GM18517 (cell line): ENCODE measurements around the gene LRIT3.
"Not testable (repeated sequence)": the region's sequence is repeated elsewhere in the genome, so short reads cannot be mapped to it uniquely, and the experiment has no call there.

Experiments used
- ATAC-seq: cut with Tn5 transposase; IDR thresholded peaks from one replicate; pipeline ENCODE4 v1.9.1; 2021; ENCODE audit warnings: mild to moderate bottlenecking, moderate library complexity; ENCODE audit not compliant: unreplicated experiment

Gene LRIT3

GRCh38 chr4:109846395-109847098 lies 1.4 kb upstream of the LRIT3 start:
- no peak for ATAC-seq

DNA sequence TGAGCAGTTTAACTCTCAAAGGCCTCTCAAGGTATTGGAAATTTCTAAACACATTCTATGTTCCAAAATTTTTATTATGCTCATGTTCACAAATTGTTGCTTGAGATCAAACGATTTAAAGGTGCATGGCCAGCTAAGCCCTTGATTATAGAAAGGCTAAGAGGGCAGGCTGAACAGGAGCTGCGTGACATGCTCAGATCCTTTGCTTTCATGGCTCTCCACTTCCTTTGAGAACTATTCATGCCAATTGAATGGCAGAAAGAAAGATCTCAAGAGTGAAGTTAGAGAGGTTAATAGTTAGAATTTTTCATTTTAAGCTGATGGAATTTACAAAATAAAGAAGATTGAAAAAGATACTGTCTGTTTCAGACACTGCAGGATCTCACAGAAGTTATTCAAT lies 594 bp downstream of the LRIT3 start:
- ATAC-seq: no peak

- ATAC-seq: no peak
These were observed 2.7 kb downstream of the LRIT3 start for GRCh38 chr4:109850601-109851000.

DNA sequence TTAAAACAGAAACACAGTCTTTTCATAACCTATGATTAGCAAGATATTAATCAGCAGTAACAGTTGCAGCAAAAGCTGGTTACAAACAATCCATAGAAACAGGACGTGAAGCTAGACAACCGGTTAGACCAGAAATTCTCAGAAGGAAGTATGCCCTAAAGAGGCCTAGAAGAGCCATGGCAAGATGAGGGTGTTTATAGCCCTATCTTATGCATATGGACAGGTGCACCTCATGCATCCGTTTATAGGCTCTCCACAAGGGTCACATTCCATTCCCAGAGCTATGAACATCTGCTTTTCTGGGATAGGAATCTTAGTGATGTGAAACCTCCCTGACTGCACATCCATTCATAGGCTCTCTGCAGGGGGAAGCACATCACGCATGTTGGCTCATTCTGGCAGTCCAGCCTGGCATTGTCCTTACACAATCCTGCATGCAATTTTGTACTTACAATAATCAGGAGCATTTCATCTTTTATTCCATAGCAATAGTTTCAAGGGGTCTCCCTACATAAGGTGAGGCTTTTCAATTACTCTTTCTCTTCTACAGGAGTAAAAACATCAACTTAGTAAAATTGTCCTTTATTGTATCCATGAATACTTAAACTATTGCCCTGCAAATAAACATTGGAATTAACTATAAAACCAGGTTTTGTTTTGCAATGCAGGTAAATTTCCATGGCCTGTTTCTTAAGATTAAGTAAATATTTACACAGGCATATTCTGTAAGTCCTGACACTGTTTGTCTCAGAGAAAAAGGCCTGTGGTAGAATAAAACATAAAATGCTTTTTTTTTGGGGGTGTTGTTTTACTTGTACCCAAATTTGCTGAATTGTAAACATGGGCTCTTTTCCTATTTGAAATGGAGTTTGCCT lies 11.8 kb downstream of the LRIT3 start:
- ATAC-seq: not testable (repeated sequence)

- ATAC-seq: no peak
These were observed 13.4 kb downstream of the LRIT3 start for GRCh38 chr4:109861271-109861670.

DNA sequence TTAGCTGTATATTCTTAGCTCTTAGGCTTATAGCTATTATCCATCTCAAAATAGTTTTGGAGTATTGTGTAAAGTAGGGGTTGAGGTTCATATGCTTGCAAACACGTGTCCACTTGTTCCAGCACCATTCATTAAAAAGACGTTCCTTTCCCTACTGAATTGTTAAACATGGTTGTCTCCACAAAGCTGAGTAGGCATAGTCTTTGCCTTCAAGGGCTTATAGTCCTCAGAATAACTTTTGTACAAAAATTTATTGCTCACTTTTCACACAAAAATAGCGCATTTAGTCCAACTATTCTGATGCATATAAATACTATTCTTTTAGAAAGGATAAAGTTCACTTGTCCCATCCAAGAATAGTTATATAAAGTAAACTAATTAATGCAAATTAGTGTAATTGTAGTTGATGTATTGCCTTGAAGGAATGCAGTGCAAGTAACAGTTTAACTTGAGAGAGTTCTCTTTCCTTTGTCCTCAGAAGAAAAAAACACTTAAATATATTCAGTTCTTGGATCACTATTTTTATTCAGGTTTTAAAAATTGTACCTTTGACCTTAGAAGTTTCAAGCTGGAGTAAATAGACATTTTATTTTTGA lies 14.1 kb downstream of the LRIT3 start:
- no peak for ATAC-seq

GRCh38 chr4:109864134-109864533 lies 16.2 kb downstream of the LRIT3 start:
- no peak for ATAC-seq

GRCh38 chr4:109870061-109870460 lies 22.2 kb downstream of the LRIT3 start:
- no peak for ATAC-seq

- ATAC-seq: no peak
These were observed 24.2 kb downstream of the LRIT3 start for GRCh38 chr4:109872065-109872464.

DNA sequence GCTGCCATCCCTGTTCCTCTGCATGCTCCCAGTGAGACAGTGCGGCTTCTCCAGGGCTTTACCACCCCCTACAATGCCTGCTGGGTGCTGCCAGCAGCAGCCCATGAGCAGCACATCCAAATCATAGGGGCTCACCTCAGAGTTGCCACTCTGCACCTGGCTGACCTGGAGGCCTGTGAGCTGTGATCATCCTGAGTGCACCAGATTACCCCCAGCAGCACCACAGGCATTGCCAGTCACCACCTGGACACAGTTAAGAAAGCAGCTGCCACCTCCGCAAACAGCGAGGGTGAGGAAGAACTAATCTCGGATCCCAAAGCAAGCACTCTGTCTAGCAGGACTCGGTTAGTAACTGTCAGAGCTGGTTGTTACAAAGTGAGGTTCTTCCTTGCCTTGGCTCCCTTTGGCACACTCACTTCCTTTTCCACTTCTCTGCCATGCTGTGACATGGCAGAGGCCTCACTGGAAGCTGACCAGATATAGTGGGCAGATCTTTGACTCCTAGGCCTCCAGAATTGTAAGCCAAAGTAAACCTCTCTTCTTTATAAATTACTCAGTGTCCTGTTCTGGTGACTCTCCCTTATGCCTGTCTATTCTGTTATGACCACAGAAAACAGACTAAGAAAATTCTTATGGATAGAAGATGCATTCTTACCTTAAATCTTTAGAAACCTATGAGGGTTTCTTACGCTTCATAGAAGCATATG lies 25.2 kb downstream of the LRIT3 start:
- no peak for ATAC-seq

DNA sequence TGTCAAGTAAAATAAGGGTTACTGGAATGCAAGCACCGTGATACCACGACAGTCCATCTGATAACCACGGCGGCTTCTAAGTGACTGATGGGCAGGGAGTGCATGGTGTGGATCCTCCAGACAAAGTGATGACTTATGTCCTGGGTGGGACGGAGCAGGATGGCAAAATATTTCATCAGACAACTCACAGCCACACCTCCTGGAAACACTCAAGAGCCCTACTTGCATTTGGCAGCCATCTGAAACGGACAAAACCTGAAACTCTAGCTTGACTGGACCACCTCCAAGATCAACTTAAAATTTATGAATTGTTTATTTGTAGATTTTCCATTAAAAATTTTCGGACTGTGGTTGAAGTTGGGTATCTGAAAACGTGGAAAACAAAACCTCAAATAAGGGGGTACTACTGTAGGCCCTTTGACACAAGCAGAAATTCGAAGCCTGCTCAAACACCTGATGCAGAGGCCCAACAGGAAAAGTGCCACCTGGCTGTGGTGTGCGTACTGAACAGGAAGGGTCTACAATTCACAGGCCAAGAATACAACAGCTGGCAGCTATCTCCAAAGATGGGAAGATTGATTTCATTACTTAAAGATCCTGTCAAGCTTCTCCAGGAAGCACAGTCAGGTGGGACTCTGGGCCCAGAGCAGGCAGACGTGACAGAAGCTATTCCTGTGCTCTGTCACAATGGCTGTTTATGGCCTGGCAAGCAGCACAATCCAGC lies 26.0 kb downstream of the LRIT3 start:
- ATAC-seq: no peak

DNA sequence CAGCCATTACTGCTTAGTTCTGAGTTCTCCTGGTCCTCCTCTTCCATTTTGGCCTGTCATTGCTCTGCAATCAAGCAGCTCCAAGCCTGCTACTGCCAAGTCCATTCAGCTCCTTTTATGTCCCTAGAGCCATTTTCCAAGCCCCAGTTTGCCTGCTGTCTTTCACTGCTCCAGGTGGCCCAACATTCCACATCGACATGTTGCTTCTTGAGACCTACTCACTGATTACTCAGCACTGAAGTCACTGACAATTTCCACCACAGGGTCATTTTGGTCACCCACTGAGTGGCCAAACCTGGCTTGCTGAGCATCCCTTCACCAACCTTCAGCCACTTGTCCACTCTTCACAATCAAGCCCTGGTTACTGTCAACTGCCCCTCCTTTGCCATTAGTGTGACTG lies 27.2 kb downstream of the LRIT3 start:
- ATAC-seq: no peak

DNA sequence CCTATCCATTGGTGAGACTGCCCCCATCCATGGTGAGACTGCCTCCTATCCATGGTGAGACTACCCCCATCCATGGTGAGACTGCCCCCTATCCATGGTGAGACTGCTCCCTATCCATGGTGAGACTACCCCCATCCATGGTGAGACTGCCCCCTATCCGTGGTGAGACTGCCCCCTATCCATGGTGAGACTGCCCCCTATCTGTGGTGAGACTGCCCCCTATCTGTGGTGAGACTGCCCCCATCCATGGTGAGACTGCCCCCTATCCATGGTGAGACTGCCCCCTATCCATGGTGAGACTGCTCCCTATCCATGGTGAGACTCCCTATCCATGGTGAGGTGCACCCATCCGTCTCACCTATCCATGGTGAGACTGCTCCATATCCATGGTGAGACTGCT lies 27.6 kb downstream of the LRIT3 start:
- ATAC-seq: not testable (repeated sequence)

DNA sequence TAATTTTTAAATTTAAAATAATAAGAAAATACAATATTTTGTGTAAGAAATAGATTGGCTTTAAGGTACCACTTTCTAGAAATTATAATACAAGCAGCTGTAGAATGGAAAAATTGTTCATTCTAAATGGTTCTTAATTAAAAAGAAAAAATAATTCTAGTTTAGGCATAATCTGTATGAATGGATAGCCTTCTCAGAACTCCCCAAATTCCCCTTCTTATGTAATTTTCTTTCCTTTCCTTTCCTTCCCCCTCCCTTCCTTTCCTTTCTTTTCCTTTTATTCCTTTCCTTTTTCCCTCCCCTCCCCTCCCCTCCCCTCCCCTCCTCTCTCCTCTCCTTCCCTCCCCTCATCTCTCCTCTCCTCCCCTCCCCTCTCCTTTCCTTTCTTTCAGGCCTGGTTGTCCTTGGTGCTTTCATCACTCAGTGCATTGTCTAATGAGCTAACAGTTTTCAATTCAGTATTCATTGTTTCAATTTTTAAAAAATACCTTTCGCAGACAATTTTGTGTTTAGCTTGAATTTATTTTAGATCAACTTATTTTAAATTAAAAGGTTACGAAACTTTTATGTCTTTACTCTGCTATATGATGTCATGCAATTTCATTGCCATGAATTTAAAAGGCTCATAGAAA lies 28.8 kb downstream of the LRIT3 start:
- no peak for ATAC-seq

GRCh38 chr4:109877400-109877799 lies 29.5 kb downstream of the LRIT3 start:
- ATAC-seq: peak; percentile 95

GRCh38 chr4:109878355-109878754 lies 30.4 kb downstream of the LRIT3 start:
- ATAC-seq: no peak

DNA sequence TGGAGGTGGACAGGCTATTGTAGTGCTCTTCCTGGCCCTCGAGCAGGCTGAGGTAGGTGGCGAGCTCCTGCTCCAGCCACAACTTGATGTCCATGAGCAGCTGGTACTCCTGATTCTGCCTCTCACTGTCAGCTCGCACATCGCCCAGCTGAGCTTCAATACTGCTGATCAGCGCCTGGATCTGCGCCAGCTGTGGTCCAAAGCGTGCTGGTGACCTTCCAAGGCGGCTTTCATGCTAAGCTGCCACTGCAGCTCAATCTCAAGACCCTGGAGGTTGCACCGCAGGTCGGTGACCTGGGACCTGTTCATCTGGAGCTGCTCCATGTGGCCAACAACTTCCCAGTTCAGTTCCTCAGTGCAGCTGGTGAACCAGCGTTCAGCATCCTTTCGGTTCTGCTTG lies 31.2 kb downstream of the LRIT3 start:
- ATAC-seq: no peak

GRCh38 chr4:109879636-109880314 lies 31.9 kb downstream of the LRIT3 start:
- no peak for ATAC-seq

DNA sequence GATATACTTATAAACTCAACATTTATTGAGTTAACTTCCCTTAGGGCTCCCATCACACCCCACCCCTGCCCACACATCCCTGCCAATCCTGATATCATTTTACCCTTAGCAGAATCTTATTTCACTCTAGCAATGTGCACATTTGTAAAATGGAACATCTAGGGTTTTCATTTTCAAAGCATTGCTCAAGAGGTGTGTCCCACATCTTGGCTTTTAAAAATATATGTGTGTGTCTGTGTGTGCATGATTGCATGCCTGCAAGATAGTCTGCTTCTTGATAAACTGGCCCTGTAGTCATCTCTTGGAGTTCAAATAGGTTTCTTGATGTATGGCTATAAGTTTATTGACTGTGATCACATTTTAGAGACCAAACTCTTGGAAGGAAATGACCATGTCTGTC lies 38.4 kb downstream of the LRIT3 start:
- ATAC-seq: no peak

DNA sequence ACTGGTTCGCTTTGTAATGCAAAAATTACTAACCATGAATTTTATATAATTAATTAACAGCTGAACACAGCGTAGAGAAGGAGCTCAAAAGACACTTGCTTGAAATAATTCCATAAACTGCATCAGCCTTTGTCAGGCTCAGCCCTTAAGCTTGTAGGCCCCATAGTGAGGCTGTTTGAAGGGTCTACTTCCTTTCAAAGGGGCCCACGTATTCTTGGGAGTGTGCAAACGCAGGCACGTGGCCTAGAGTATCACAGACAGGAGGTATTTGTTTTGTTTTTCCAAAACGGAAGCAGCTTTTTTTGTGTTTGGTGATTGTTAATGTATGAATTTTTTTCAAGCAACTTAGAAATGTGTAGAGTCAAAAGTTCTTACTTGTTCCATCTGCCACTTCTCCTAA lies 39.2 kb downstream of the LRIT3 start:
- no peak for ATAC-seq
